HL-60/S4 treated with phorbol 12-myristate 13-acetate at 8.2 ng/mL for 4 days and 3 days (cell line): ENCODE data around the gene BPIFA1.

ENCODE experiments used
- in situ Hi-C: fragments of 300-500 bp; cut with MboI; formaldehyde crosslinking; loops from 2 replicates; pipeline ENCODE4 v1.15.0; 2022; ENCODE audit warnings: low sequenced_read_pairs

Gene BPIFA1

GRCh38 chr20:33277471-33278441, 42.0 kb downstream of the BPIFA1 start:
- in situ Hi-C loops = no loop called here

DNA sequence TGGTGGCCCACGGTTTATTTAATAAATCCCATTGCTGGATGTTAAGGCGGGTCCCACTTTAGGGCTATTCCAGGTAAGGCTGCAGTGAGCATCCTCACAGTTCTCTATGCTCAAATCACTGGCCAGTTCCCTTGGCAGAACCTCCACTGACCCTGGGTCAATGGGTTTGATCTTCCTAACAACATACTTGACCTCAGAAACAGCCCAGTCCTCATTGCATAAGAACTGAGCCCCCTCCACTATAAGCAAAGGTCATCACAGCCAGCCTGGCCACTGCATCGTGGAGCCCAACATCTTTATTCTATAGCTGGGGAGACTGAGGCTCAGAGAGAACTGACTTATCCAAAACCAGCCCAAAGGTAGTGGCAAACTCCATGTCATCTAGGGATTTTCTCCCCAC, 42.9 kb downstream of the BPIFA1 start:
- in situ Hi-C loops = no loop called here

DNA sequence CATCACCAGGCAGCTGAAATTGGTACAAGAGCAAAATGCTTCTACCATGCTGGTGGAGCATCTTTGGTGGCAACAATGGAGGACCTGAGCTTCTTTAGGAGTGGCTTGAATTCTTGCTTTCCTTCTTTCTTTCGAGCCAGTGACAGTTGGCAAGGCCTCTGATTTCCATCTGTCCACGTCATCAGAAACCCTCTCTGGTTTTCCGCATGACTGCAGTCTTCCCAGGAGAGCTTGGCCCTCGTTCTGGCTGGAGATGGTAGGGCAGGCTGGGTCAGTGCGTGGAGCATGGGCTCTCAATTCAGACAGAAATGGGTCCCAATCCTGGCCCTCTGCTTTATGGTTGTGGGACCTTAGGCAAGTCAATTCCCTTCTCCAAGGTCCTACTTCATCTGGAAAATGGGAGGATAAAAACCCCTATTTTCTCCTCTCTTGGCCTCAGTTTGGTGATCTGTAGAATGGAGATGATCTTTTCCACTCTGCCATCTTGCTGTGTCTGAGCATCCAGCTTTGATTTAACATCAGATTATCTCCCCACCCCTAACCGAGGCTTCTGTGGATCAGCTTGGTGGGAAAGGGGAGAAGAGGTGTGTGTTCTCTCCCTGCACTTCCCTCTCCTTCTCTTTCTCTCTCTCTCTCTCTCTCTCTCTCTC, 43.6 kb downstream of the BPIFA1 start:
- in situ Hi-C loops = no loop called here

- in situ Hi-C loops = no loop called here
Observed at GRCh38 chr20:33280000-33280680, 44.3 kb downstream of the BPIFA1 start.

- in situ Hi-C loops = no loop called here
Observed at GRCh38 chr20:33280775-33281174, 45.0 kb downstream of the BPIFA1 start.

DNA sequence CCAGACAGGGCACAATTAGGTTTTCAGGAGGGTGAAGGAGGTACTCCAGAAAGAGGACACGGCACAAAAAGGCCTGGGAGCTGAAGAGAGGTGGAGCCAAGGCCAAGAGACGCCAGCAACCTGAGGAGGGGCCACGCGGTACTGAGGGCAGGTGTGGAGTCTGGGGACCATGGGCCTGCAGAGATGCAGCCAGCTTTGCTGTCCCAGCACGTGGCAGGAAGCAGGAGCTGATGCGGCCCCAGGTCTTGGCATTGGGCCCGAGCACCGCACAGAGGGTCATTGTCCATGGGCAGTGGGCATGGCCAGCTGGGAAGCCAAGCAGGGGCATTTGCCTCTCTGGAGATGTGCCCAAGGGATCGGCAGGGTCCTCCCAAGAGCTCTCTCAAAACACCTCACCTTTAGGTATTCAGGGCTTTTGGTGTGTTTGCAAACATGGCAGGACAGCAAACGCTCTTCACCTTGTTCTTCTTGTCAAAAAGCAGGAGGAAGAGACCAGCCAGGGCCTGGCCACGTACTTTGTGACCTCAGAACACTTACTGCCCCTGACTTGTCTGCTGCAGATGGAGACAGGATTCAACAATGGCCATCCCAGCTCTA, 45.9 kb downstream of the BPIFA1 start:
- in situ Hi-C loops = no loop called here

DNA sequence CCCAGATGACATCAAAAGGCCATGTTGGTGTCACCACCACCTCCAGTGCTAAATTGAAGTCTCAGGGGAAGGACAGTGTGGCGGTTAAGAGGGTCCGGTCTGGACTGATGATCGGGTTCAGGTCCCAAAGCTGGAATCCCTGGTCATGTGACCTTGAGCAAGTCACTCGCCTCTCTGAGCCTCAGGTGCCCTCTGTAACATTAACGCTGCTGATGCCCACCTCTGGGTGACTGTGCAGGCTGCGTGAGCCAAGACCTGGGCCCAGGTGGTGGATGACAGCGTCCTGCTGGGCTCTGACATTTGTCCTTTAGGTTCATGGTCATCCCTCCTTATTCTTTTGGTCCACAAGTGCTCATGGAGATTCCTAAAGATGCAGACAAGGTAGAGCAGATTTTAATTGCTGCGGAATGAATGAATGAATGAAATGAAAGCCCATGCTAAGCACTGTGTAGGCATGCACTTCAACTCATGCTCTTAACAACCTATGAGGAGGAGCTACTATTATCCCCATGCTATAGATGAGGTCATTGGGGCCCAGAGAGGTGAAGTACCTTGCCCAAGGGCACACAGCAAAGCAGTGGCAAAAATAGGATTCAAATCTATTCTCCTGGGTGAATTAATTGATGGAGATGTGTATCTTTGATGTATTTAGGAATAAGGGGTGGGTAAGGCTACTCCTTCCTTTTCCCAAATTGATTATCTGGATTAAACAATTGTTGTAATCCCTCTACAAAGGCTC, 46.6 kb downstream of the BPIFA1 start:
- in situ Hi-C loops = no loop called here

DNA sequence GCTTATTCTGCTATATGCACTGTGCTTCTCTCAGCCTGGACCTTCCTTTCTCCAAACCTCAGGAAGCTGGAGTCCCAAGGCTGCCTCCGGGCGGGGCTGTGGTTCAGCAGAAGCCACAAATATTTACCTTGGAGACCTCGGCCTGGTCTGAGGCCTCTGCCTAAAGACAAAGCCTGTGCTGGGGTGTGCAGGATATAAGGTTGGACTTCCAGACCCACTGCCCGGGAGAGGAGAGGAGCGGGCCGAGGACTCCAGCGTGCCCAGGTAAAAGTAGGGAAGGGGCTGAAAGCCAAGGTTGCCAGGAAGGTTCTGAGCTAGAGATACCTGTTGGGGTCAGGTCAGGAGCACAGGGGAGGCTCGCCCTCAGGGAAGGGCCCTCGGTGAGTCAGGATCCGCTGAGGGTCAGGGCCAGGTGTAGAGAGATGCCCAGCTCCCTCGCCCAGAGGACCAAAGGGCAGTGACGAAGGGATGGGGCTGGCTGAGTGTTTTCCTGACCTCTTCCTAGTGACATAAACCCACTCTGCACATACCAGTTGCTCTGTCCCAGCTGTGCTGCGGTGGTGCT, 47.3 kb downstream of the BPIFA1 start, which contains the start of gene BPIFB1:
BPIFB1 (plus strand) TSS at position 224 of the 565 bp plus-strand sequence. CDS start 2,860 bp downstream, outside the sequence.
- in situ Hi-C loops = no loop called here

GRCh38 chr20:33284284-33284683, 48.5 kb downstream of the BPIFA1 start:
- in situ Hi-C loops = no loop called here

DNA sequence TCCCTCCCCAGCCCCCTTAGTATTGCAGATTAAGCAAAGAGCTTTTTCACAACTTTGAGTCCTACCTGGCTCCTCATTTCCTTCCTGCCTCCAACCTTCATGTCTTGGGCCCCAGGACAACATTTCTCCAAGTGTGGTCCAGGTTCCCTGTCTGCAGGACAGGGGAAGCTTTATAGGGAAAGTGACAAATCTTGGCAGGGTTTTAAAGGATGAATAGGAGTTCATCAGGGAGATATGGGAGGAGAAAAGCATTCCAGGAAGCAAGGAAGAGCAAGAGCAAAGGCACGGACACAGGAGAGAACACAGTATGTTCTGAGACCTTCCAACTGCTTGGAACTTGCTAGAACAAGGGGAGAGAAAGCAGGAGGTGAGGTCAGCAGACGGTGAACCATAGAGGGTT, 49.1 kb downstream of the BPIFA1 start:
- in situ Hi-C loops = no loop called here

DNA sequence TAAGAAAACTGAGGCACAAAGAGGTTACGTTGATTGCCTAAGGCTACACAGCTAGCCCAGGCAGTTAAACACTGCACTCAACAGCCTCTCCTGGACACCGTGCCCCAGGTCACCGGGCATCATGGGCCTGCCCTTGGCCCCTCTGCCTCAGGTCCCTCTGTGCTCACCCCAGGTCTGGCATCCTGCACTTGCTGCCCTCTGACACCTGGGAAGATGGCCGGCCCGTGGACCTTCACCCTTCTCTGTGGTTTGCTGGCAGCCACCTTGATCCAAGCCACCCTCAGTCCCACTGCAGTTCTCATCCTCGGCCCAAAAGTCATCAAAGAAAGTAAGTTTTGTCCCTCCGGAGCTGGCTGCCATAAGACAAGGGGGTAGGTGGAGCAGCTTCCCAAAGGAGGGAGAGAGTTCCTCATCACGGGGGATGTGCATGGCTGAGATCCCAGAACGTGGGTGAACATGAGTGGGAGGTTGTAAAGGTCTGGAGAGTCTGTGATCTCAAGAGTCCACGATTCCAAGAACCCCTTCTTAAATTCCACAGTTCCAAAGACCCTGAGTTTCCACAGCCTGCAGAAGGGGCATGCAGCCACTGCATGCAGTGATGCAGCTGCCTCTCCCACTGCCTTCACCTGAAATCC, 50.2 kb downstream of the BPIFA1 start:
- in situ Hi-C loops = no loop called here

DNA sequence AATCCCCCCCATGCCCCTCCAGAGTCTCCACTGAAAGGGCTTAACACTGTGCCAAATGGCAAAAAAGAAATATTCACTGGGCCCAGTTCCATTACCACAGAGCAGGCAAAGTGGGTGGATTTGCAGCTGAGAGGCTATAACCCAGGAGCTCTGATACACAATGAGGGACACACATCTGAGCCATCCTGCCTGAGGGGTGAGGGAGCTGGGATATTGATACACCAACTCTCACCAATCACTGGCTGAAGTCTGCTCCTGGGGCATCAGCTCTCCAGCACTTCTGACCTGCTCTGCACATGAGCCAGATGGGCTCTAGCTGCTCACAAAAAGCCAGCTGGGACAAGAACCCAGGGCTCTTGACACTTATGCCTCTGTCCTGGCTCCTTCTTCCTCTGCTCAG, 52.1 kb downstream of the BPIFA1 start:
- in situ Hi-C loops = no loop called here

- in situ Hi-C loops = no loop called here
Observed at GRCh38 chr20:33290852-33291251, 55.1 kb downstream of the BPIFA1 start.

GRCh38 chr20:33291416-33291815, 55.6 kb downstream of the BPIFA1 start:
- in situ Hi-C loops = no loop called here

- in situ Hi-C loops = no loop called here
Observed at GRCh38 chr20:33291830-33292355, 56.1 kb downstream of the BPIFA1 start.
